Measurements from ENCODE around the gene DHPS.
A peak's percentile ranks its signal among the peaks of the same experiment; 100 is the strongest.
"Not testable (repeated sequence)": the region's sequence is repeated elsewhere in the genome, so short reads cannot be mapped to it uniquely, and the experiment has no call there.

The DHPS gene

DNA sequence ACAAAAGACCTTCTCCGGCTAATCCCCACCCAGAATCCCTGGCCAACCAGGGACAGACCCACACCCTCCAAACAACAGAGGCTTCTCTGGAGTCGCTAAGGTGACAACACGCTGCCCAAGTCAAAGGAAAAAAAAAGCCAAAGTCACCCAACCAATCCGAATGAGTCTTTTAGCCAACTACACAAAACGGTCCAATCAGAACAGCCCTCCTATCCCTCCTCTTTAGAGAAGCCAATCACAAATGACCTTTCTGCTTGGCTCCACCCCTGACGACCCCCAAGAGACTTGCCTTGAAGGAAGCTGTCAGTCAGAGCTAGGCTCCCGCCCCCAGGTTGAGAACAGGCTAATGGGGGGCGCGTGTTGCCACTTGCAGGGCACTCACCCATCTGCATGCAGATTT lies 21.4 kb upstream of the DHPS start:
- peak; percentile 48 for DNase-seq (ENCODE audit: low spot score)
- TF ChIP-seq, protein P1, sequence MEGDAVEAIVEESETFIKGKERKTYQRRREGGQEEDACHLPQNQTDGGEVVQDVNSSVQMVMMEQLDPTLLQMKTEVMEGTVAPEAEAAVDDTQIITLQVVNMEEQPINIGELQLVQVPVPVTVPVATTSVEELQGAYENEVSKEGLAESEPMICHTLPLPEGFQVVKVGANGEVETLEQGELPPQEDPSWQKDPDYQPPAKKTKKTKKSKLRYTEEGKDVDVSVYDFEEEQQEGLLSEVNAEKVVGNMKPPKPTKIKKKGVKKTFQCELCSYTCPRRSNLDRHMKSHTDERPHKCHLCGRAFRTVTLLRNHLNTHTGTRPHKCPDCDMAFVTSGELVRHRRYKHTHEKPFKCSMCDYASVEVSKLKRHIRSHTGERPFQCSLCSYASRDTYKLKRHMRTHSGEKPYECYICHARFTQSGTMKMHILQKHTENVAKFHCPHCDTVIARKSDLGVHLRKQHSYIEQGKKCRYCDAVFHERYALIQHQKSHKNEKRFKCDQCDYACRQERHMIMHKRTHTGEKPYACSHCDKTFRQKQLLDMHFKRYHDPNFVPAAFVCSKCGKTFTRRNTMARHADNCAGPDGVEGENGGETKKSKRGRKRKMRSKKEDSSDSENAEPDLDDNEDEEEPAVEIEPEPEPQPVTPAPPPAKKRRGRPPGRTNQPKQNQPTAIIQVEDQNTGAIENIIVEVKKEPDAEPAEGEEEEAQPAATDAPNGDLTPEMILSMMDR (IDR thresholded peaks at IDR 0.05; ENCODE audit: extremely low read depth, missing control alignments): no peak

DNA sequence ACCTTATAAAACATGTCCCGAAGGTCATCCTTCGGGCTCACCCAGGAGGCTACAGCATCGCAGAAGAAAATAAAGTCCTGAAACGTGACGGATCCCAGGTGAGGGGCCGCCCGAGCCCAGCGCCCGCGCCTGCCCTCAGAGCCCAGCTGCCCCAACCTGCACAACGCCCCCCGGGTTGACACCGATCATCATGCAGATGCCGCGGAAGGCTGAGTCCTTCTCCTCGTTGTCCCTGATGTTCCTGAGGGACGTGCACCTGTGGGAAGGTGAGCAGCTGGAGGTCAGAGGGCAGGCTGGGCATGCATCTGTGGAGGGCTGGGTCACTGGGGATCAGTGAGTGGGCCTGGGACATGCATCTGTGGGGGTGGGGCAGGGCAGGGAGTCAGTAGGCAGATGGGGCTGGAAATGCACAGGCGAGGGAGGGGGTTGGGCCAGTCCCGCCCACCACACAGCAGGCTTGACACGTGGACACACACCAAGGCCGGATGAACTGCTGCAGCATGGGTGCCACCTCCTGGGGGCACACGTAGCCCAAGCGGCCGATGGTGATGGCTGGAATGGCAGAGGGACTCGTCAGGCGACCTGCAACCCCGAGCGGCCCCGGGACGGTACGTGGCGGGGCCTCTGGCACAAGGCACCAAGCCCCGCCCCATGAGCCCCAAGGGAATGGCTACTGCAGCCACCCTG lies 20.1 kb upstream of the DHPS start:
- TF ChIP-seq, protein P1 (IDR thresholded peaks at IDR 0.05; ENCODE audit: extremely low read depth, missing control alignments): no peak

DNA sequence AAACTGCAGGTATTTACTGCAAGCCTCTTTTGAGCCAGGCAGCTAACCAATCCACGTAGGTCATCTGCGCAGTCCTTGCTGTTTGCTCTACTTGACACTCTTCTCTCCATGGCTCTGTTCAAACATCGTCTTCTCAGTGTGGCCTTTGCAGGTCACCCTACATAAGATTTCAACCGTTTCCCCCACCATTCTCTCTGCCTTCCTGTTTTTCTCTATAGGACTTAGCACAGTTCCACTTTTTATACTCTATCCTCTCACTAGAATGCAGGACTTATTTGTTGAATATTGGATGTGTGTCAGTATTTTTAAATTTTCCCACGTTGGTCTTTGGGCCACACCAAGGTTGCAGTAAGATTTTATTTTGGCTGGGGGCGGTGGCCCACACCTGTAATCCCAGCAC lies 16.5 kb upstream of the DHPS start:
- no peak for DNase-seq (ENCODE audit: low spot score)
- TF ChIP-seq, protein P1 (IDR thresholded peaks at IDR 0.05; ENCODE audit: extremely low read depth, missing control alignments): no peak

More for the DNA sequence above, 20.1 kb upstream of the DHPS start:
- DNase-seq (ENCODE audit: low spot score): no peak

DNA sequence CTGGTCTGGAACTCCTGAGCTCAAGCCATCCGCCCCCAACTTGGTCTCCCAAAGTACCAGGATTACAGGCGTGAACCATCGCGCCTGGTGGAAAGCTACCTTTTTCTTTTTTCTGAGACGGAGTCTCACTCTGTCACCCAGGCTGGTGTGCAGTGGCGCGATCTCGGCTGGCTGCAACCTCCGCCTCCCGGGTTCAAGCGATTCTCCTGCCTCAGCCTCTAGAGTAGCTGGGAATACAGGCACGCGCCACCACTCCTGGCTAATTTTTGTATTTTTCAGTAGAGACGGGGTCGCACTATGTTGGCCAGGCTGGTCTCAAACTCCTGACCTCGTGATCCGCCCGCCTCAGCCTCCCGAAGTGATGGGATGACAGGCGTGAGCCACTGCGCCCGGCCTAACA lies 15.7 kb upstream of the DHPS start:
- not testable (repeated sequence) for DNase-seq (ENCODE audit: low spot score)

DNA sequence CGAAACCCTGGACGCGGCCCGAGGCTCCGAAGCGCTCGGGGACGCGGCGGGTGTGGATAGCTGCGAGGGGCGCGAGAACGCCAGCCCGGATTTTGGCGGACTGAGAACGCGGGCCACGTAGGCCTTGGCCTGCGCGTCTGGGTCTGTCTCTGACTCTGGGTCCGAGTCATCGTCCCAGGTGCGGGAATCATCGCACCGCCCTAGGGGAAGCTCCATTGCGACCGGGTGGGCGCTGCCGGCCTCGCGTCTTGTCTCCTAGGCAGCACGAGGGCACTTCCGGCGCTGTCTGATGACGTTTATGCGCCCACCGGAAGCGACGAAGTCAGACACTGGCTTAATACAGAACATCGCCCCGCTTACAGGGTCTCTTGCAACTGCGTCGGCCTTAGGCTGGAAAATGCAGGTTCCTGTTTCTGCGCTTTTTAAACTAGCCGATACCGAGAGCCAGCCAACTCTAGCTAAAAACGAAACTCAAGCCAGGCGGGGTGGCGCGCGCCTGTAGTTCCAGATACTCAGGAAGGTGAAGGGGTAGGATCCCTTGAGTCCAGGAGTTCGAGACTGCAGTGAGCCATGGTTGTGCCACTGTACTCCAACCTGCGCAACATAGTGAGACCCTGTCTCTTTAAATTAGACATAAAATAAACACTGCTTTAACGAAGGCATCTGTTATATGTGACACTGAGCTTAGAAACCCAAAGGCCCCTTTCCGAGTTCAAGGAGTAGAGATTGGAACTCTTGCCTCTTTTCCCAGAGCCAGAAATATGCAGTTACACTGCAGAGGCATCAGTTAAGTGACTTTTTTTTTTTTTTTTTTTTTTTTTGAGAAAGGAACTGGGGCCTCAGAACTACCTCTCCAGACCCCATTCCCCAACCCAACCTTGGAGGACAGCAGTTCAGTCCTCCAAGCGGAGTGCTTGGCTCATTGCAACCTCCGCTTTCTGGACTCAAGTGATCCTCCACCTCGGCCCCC lies 15.0 kb upstream of the DHPS start, which contains the start of gene FBXW9:
TSS of gene FBXW9 (minus strand) at position 266 of the 970 bp plus-strand sequence. CDS start at position 216, 50 bp downstream.
- peak; percentile 99 for DNase-seq (ENCODE audit: low spot score)
- TF ChIP-seq, protein P1 (IDR thresholded peaks at IDR 0.05; ENCODE audit: extremely low read depth, missing control alignments): no peak

DNA sequence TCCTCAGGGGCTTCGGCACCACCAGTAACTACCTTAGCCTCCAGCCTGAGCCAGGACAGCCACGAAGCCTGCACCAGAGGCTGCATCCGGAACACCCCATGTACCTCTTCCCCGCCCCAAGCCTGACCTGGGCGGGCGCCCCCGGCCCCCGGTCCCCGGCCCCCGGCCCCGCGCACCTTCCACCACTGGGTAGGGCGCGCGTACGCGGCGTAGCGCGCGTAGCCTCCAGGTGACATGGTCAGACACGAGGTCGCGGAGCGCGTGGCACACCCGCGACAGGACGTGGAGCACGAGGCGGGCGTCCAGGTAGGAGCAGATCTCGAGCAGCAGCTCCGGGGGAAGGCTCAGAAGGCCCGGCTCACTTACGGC lies 14.3 kb upstream of the DHPS start:
- TF ChIP-seq, protein P1 (IDR thresholded peaks at IDR 0.05; ENCODE audit: extremely low read depth, missing control alignments): no peak
- peak; percentile 48 for DNase-seq (ENCODE audit: low spot score)

DNA sequence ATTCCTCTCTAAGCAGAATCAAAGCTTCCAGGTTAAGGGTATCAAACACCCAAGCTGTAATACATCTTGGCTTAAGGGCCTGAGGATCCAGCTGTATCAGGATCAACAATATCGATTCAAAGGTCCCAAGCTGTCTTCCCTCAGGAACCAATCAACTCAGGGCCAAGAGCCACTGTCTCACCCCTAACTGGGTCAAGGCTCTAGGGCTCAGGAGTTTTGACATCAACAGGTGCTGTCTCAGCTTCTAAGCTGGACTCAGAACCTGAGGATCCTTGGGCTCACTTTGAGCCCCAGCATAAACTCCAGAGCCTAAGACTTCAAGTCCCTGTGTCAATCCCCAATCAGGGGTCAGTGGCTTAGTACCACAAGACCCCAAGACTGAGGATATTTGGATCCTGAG lies 13.8 kb upstream of the DHPS start:
- TF ChIP-seq, protein P1 (IDR thresholded peaks at IDR 0.05; ENCODE audit: extremely low read depth, missing control alignments): no peak
- DNase-seq (ENCODE audit: low spot score): no peak

All from GM20000 (cell line).